ENCODE measurements around the gene FARS2. TPM values are rescaled to one million over a fixed set of nuclear protein-coding genes. Genes with fewer than 3 reads are reported as not detected.

FARS2 gene
- total RNA-seq, 1 experiment from 2014 or later: 13.8 TPM

GRCh38 chr6:5275497-5275896, 14.2 kb downstream of the FARS2 start:
- CTCF ChIA-PET: no interaction called here
- BruUV-seq (replicated peaks): no TSS peak

GRCh38 chr6:5276581-5276980, 15.3 kb downstream of the FARS2 start:
- ChIA-PET RAD21 (ENCODE audit: low non-redundant PET in 1 of 2, low total read pairs in 2 of 2, uncharacterized antibody in 2 of 2, unreplicated experiment in 2 of 2) (no interaction called here), POLR2A (no interaction called here), CTCF (no interaction called here)
- Histone ChIP-seq H3K27me3 (ENCODE audit: insufficient read depth, low read length) (no peaks in the 10 kb centered on the region), H3K36me3 (ENCODE audit: control insufficient read depth in 1 of 2, insufficient read depth in 2 of 2, low read length in 2 of 2) (no peaks in the 10 kb centered on the region; a peak in 1 of 4 replicates), H2AFZ (ENCODE audit: low read depth, low read length, poor library complexity, severe bottlenecking) (no peak overlapping the region), H3K4me2 (ENCODE audit: low read length) (no peak overlapping the region), H3K27ac (ENCODE audit: low read depth, low read length) (no peak overlapping the region), H4K20me1 (ENCODE audit: insufficient read depth) (no peaks in the 10 kb centered on the region), H3K4me3 (replicated peaks in 1 of 2; ENCODE audit: low read depth in 1 of 2, low read length in 2 of 2) (no peak overlapping the region), H3K79me2 (ENCODE audit: insufficient read depth, low read length) (peaks cover 14% of the 10 kb centered on the region), H3K4me1 (ENCODE audit: control insufficient read depth in 1 of 2, insufficient read depth in 2 of 2, low read length in 2 of 2) (no peaks in the 10 kb centered on the region), H3K9ac (ENCODE audit: low read length) (no peak overlapping the region), H3K9me2 (ENCODE audit: insufficient read depth) (no peaks in the 10 kb centered on the region), H3K9me3 (ENCODE audit: control insufficient read depth in 1 of 2, insufficient read depth in 1 of 2, low read depth in 1 of 2, low read length in 2 of 2) (no peaks in the 10 kb centered on the region)
- no peak for ATAC-seq
- intact Hi-C loops (cut with micrococcal nuclease): no loop called here
- no peak for DNase-seq (ENCODE audit: low read depth, low spot score)
- no TSS peak for BruUV-seq (replicated peaks)
- TF ChIP-seq, protein P1, sequence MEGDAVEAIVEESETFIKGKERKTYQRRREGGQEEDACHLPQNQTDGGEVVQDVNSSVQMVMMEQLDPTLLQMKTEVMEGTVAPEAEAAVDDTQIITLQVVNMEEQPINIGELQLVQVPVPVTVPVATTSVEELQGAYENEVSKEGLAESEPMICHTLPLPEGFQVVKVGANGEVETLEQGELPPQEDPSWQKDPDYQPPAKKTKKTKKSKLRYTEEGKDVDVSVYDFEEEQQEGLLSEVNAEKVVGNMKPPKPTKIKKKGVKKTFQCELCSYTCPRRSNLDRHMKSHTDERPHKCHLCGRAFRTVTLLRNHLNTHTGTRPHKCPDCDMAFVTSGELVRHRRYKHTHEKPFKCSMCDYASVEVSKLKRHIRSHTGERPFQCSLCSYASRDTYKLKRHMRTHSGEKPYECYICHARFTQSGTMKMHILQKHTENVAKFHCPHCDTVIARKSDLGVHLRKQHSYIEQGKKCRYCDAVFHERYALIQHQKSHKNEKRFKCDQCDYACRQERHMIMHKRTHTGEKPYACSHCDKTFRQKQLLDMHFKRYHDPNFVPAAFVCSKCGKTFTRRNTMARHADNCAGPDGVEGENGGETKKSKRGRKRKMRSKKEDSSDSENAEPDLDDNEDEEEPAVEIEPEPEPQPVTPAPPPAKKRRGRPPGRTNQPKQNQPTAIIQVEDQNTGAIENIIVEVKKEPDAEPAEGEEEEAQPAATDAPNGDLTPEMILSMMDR (IDR thresholded peaks at IDR 0.05 in 2 of 3, conservative IDR thresholded peaks at IDR 0.05 in 1 of 3; ENCODE audit: borderline replicate concordance in 1 of 3, insufficient read depth in 1 of 3, low read depth in 2 of 3, low read length in 2 of 3): no peak
- TF ChIP-seq TCF7L2 (IDR thresholded peaks at IDR 0.05; ENCODE audit: borderline replicate concordance, extremely low read depth, insufficient read depth, insufficient read length): no peak
- no peak for TF ChIP-seq CEBPB (IDR thresholded peaks at IDR 0.05; ENCODE audit: low read depth)

More at GRCh38 chr6:5275497-5275896, 14.2 kb downstream of the FARS2 start:
- RAD21 ChIA-PET (ENCODE audit: low non-redundant PET in 1 of 2, low total read pairs in 2 of 2, uncharacterized antibody in 2 of 2, unreplicated experiment in 2 of 2): no interaction called here
- no peak overlapping the region for H2AFZ ChIP-seq (ENCODE audit: low read depth, low read length, poor library complexity, severe bottlenecking)
- H3K9ac ChIP-seq (ENCODE audit: low read length): no peak overlapping the region
- intact Hi-C loops (cut with micrococcal nuclease): no loop called here
- H3K9me3 ChIP-seq (ENCODE audit: control insufficient read depth in 1 of 2, insufficient read depth in 1 of 2, low read depth in 1 of 2, low read length in 2 of 2): no peaks in the 10 kb centered on the region
- peaks cover 14% of the 10 kb centered on the region for H3K79me2 ChIP-seq (ENCODE audit: insufficient read depth, low read length)
- no peak overlapping the region for H3K4me3 ChIP-seq (replicated peaks in 1 of 2; ENCODE audit: low read depth in 1 of 2, low read length in 2 of 2)
- peak; percentile 18; the same call in 1 of the 2 replicates for TF ChIP-seq RAD21 (IDR thresholded peaks at IDR 0.05; ENCODE audit: low read depth)
- TF ChIP-seq, protein P1 (IDR thresholded peaks at IDR 0.05 in 2 of 3, conservative IDR thresholded peaks at IDR 0.05 in 1 of 3; ENCODE audit: borderline replicate concordance in 1 of 3, insufficient read depth in 1 of 3, low read depth in 2 of 3, low read length in 2 of 3): 0 out of 6 replicates have a peak, but pooled peaks of 1 of the 3 experiments have one; percentile 7
- no peak for TF ChIP-seq EGR1 (IDR thresholded peaks at IDR 0.05; ENCODE audit: low read depth)
- no peaks in the 10 kb centered on the region for H3K27me3 ChIP-seq (ENCODE audit: insufficient read depth, low read length)
- H3K27ac ChIP-seq (ENCODE audit: low read depth, low read length): no peak overlapping the region
- POLR2A ChIA-PET: no interaction called here
- H4K20me1 ChIP-seq (ENCODE audit: insufficient read depth): no peaks in the 10 kb centered on the region
- H3K4me1 ChIP-seq (ENCODE audit: control insufficient read depth in 1 of 2, insufficient read depth in 2 of 2, low read length in 2 of 2): no peaks in the 10 kb centered on the region
- H3K36me3 ChIP-seq (ENCODE audit: control insufficient read depth in 1 of 2, insufficient read depth in 2 of 2, low read length in 2 of 2): no peaks in the 10 kb centered on the region; a peak in 1 of 4 replicates
- ATAC-seq: no peak
- H3K4me2 ChIP-seq (ENCODE audit: low read length): no peak overlapping the region
- no peak for DNase-seq (ENCODE audit: low read depth, low spot score)
- H3K9me2 ChIP-seq (ENCODE audit: insufficient read depth): no peaks in the 10 kb centered on the region

Data from HCT116 (cell line).